HG02981 (cell line): ENCODE results near the gene RBM47.
"Not testable (repeated sequence)": the region's sequence is repeated elsewhere in the genome, so short reads cannot be mapped to it uniquely, and the experiment has no call there.

Source experiments
- ATAC-seq: cut with Tn5 transposase; IDR thresholded peaks from one replicate; pipeline ENCODE4 v1.9.1; 2021; ENCODE audit warnings: mild to moderate bottlenecking, moderate library complexity; ENCODE audit not compliant: unreplicated experiment

RBM47 gene

GRCh38 chr4:40455340-40455902 is 174.2 kb downstream of the RBM47 start:
- ATAC-seq: no peak

- ATAC-seq: no peak
Observed at GRCh38 chr4:40454816-40455215, 174.8 kb downstream of the RBM47 start.

- ATAC-seq: no peak
Observed at GRCh38 chr4:40453912-40454311, 175.8 kb downstream of the RBM47 start.

- ATAC-seq: no peak
Observed at GRCh38 chr4:40448875-40449274, 180.8 kb downstream of the RBM47 start.

- no peak for ATAC-seq
Observed at GRCh38 chr4:40446839-40447238, 182.8 kb downstream of the RBM47 start.

GRCh38 chr4:40446261-40446750 is 183.4 kb downstream of the RBM47 start:
- not testable (repeated sequence) for ATAC-seq

- ATAC-seq: no peak
Observed at GRCh38 chr4:40445671-40446070, 184.0 kb downstream of the RBM47 start.

- no peak for ATAC-seq
Observed at GRCh38 chr4:40441430-40441829, 188.2 kb downstream of the RBM47 start.

- ATAC-seq: no peak
Observed at GRCh38 chr4:40439519-40439918, 190.1 kb downstream of the RBM47 start.

- ATAC-seq: no peak
Observed at GRCh38 chr4:40438384-40439026, 191.2 kb downstream of the RBM47 start.

- ATAC-seq: no peak
Observed at GRCh38 chr4:40437741-40438383, 191.8 kb downstream of the RBM47 start.

- not testable (repeated sequence) for ATAC-seq
Observed at GRCh38 chr4:40435306-40435705, 194.4 kb downstream of the RBM47 start.

GRCh38 chr4:40434126-40434687 is 195.5 kb downstream of the RBM47 start:
- no peak for ATAC-seq

- ATAC-seq: no peak
Observed at GRCh38 chr4:40432504-40432903, 197.2 kb downstream of the RBM47 start.

GRCh38 chr4:40427871-40428270 is 201.8 kb downstream of the RBM47 start:
- not testable (repeated sequence) for ATAC-seq

GRCh38 chr4:40427128-40427527 is 202.5 kb downstream of the RBM47 start:
- no peak for ATAC-seq

GRCh38 chr4:40425799-40426574 is 203.7 kb downstream of the RBM47 start:
- no peak for ATAC-seq

GRCh38 chr4:40423735-40424134 is 205.9 kb downstream of the RBM47 start:
- no peak for ATAC-seq

- peak; percentile 66 for ATAC-seq
Observed at GRCh38 chr4:40421839-40422708, 207.6 kb downstream of the RBM47 start.

GRCh38 chr4:40419231-40419912 is 210.3 kb downstream of the RBM47 start:
- ATAC-seq: no peak
